ENCODE measurements around the gene RPL29.
"Not testable (repeated sequence)": the region's sequence is repeated elsewhere in the genome, so short reads cannot be mapped to it uniquely, and the experiment has no call there.

The RPL29 gene

DNA sequence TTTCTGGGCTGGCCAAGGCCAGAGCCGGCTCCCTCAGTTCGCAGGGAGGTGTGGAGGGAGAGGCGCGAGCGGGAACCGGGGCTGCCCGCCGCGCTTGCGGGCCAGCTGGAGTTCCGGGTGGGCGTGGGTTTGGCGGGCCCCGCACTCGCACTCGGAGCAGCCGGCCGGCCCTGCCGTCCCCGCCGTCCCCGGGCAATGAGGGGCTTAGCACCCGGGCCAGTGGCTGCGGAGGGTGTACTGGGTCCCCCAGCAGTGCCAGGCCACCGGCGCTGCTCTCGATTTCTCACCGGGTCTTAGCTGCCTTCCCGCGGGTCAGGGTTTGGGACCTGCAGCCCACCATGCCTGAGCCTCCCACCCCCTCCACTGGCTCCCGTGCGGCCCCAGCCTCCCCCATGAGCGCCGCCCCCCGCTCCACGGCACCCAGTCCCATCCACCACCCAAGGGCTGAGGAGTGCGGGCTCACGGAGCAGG lies 5.2 kb downstream of the RPL29 start:
- not testable (repeated sequence) for H3K27ac Mint-ChIP-seq; H3K9me3 Mint-ChIP-seq; H3K4me3 Mint-ChIP-seq; DNase-seq (ENCODE audit: low spot score); H3K27me3 Mint-ChIP-seq (ENCODE audit: low read depth)
- H3K36me3 Mint-ChIP-seq (ENCODE audit: low read depth), result peaks cover 33% of the 10 kb centered on the region
- peaks cover 20% of the 10 kb centered on the region for H3K4me1 Mint-ChIP-seq (ENCODE audit: low read depth)

GRCh38 chr3:51988286-51989146 lies 7.2 kb downstream of the RPL29 start:
- DNase-seq (ENCODE audit: low spot score), result no peak
- peaks cover 13% of the 10 kb centered on the region for H3K36me3 Mint-ChIP-seq (ENCODE audit: low read depth)
- no peaks in the 10 kb centered on the region for H3K27me3 Mint-ChIP-seq (ENCODE audit: low read depth)
- H3K9me3 Mint-ChIP-seq, result no peaks in the 10 kb centered on the region
- H3K4me3 Mint-ChIP-seq, result no peak overlapping the region
- H3K4me1 Mint-ChIP-seq (ENCODE audit: low read depth), result peaks cover 15% of the 10 kb centered on the region
- peak overlapping the region; percentile 53 for H3K27ac Mint-ChIP-seq

DNA sequence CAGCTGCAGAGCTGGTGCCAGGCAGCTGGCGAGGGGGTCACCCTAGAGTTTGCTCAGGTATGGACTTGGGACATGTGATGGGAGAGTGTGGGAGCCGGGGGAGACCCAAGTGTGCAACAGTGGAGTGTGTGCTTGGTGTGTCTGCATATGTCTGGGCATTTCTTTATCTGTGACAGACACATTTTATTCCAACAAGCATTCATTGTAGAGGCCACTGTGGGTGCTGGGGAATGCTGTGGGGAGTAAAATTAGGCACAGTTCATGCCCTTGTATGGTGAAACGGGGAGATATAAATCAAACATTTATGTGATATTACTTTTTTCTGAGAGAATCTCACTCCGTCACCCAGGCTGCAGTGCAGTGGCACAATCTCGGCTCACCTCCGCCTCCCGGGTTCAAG lies 8.1 kb downstream of the RPL29 start:
- H3K4me3 Mint-ChIP-seq, result no peak overlapping the region
- no peak for DNase-seq (ENCODE audit: low spot score)
- H3K27me3 Mint-ChIP-seq (ENCODE audit: low read depth), result no peaks in the 10 kb centered on the region
- peaks cover 6% of the 10 kb centered on the region for H3K36me3 Mint-ChIP-seq (ENCODE audit: low read depth)
- peaks cover 17% of the 10 kb centered on the region for H3K4me1 Mint-ChIP-seq (ENCODE audit: low read depth)
- no peaks in the 10 kb centered on the region for H3K9me3 Mint-ChIP-seq
- no peak overlapping the region for H3K27ac Mint-ChIP-seq

DNA sequence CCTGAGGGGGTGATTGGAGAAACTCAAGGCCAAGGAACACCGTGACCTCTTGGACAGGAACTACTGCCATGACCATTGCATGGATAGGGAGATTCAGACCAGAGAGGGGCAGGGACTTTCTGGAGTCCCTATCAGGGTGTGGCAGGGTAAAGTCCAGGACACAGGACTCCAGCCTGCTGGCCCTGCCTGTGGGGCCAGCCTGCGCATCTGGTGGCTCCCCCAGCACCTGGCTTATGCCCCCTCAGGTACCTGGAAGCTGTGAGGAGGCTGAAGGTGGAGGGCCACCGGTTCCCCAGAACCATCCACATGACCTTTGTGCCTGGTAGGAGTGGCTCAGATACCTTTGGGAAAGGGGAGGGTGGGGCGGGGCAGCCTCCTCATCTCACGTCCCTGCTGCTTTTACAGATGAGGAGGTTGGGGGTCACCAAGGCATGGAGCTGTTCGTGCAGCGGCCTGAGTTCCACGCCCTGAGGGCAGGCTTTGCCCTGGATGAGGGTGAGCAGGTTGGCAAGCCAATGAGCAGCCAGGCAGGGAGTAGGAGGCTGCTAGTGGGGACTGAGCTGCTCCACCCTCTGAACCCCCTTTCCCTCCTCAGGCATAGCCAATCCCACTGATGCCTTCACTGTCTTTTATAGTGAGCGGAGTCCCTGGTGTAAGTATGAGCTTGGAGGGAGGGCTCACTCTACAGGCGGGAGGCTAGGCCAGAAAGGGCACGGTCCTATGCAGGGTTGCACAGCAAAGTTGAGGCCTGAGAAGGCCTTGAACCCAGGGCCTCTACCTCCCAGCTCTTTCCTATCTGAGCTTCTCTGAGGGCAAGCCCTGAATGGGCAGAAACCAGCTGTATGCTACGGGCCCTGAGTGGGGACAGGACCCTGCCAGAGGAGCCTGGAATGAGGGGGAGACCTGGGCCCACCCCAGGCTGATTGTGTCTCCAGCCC lies 9.4 kb downstream of the RPL29 start:
- H3K36me3 Mint-ChIP-seq (ENCODE audit: low read depth), result peaks cover 3% of the 10 kb centered on the region
- DNase-seq (ENCODE audit: low spot score), result no peak
- H3K27ac Mint-ChIP-seq, result no peak overlapping the region
- H3K27me3 Mint-ChIP-seq (ENCODE audit: low read depth), result no peaks in the 10 kb centered on the region
- no peak overlapping the region for H3K4me3 Mint-ChIP-seq
- H3K9me3 Mint-ChIP-seq, result no peaks in the 10 kb centered on the region
- peaks cover 21% of the 10 kb centered on the region for H3K4me1 Mint-ChIP-seq (ENCODE audit: low read depth)

DNA sequence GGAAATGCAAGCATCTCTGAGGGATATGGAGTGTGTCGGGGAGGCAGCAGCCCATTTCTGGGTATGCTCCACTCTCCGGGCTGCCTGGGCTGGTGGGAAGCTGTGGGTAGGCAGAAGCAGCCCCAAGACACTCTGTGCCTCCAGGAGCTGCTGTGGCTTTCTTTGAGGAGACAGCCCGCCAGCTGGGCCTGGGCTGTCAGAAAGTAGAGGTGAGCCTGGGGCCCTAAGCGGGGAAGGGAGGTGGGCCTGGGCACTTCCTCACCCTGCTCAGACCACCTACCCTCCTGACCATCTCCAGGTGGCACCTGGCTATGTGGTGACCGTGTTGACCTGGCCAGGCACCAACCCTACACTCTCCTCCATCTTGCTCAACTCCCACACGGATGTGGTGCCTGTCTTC lies 10.6 kb downstream of the RPL29 start:
- peak overlapping the region; percentile 29 for H3K4me3 Mint-ChIP-seq
- H3K4me1 Mint-ChIP-seq (ENCODE audit: low read depth), result peaks cover 23% of the 10 kb centered on the region
- no peaks in the 10 kb centered on the region for H3K9me3 Mint-ChIP-seq
- no peak for DNase-seq (ENCODE audit: low spot score)
- H3K27me3 Mint-ChIP-seq (ENCODE audit: low read depth), result no peaks in the 10 kb centered on the region
- H3K27ac Mint-ChIP-seq, result peak overlapping the region; percentile 72
- H3K36me3 Mint-ChIP-seq (ENCODE audit: low read depth), result peaks cover 3% of the 10 kb centered on the region

DNA sequence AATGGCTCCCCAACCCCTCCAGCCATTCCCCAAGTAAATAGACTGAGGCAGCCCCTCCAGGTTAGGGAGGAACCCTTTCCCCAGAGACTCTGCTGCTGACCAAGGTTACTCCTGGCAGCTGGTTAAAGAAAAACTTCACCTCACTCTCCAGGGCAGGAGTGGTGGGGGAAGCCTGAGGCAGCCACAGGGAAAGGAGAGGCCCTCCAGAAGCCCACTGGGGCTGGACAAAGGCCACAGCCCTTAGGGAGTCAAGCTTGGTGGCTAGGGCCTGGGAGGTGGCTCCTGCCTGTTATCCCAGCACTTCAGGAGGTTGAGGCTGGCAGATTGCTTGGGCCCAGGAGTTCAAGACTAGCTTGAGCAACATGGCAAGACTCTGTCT lies 11.4 kb downstream of the RPL29 start:
- Mint-ChIP-seq H3K27me3 (ENCODE audit: low read depth) (no peaks in the 10 kb centered on the region), H3K4me1 (ENCODE audit: low read depth) (peaks cover 23% of the 10 kb centered on the region)

DNA sequence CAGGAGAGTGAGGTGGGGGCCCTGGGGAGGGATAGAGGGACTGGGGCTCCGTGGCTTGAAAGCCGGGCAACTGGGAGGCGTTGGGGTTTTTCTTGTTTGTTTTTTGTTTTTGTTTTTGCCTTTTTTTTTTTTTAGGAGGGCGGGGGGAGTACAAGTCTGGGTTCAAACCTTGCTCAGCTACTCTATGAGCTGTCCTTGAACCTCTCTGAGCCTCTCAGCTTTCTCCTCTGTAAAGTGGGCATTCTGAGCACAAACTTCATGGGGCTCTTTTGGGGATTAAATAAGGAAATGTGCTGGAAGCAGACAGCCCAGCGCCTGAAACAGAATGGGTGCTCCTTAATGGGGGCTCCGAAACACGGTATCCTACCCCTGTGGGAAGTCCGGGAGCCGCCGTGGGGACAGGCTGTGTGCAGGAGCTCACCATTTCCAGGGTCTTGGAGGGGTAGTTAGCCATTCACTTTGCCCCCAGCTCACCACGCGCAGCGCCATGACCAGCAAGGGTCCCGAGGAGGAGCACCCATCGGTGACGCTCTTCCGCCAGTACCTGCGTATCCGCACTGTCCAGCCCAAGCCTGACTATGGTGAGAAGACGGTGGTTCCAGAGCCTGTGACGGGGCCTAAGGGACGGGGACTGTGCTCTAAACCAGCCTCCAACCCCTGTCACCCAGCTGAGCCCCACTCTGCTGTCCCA lies 12.0 kb downstream of the RPL29 start:
- Mint-ChIP-seq H3K9me3 (no peaks in the 10 kb centered on the region), H3K4me1 (ENCODE audit: low read depth) (peaks cover 23% of the 10 kb centered on the region), H3K4me3 (peak overlapping the region; percentile 96), H3K27me3 (ENCODE audit: low read depth) (no peaks in the 10 kb centered on the region), H3K36me3 (ENCODE audit: low read depth) (peaks cover 3% of the 10 kb centered on the region), H3K27ac (peak overlapping the region; percentile 93)
- no peak for DNase-seq (ENCODE audit: low spot score)

More for the DNA sequence above, 11.4 kb downstream of the RPL29 start:
- Mint-ChIP-seq H3K36me3 (ENCODE audit: low read depth) (peaks cover 3% of the 10 kb centered on the region), H3K4me3 (peak overlapping the region; percentile 96), H3K9me3 (no peaks in the 10 kb centered on the region), H3K27ac (peak overlapping the region; percentile 72)
- DNase-seq (ENCODE audit: low spot score), result no peak

GRCh38 chr3:51982838-51983577 lies 12.7 kb downstream of the RPL29 start, which contains the start of gene ACY1:
ACY1 (plus strand) TSS chr3:51983535; CDS start chr3:51984065, 530 bp downstream.
- peak within 1 kb of the TSS; percentile 96 for H3K4me3 Mint-ChIP-seq
- peak within 1 kb of the TSS; percentile 93 for H3K27ac Mint-ChIP-seq
- H3K36me3 Mint-ChIP-seq (ENCODE audit: low read depth), result peaks cover 3% of the 10 kb centered on the region
- peak; percentile 87 for DNase-seq (ENCODE audit: low spot score)
- no peaks in the 10 kb centered on the region for H3K9me3 Mint-ChIP-seq
- H3K4me1 Mint-ChIP-seq (ENCODE audit: low read depth), result peaks cover 23% of the 10 kb centered on the region
- H3K27me3 Mint-ChIP-seq (ENCODE audit: low read depth), result no peaks in the 10 kb centered on the region

DNA sequence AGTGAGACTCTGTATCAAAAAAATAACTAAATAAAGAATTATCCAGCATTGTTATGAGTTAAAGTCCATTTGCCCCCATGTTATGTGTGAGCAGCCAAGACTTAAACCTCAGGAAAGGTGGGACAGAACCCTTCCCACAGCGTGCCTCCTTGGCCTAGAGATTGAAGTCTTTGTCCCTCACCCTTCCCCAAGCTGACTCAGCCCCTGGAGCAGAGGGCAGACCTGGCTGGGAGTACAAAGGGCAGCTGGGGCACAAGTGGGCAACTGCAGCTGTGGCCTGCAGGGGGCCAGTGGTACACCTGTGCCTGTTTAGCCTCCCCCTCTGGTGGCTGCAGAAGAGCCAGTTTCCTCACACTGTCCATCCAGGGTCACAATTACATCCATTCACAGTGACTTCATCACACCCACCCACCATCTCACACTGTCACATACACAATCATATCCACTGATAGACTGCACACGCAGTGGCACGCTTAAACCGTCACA lies 13.3 kb downstream of the RPL29 start:
- no peaks in the 10 kb centered on the region for H3K9me3 Mint-ChIP-seq
- peaks cover 3% of the 10 kb centered on the region for H3K36me3 Mint-ChIP-seq (ENCODE audit: low read depth)
- H3K4me3 Mint-ChIP-seq, result peak overlapping the region; percentile 96
- H3K27ac Mint-ChIP-seq, result peak overlapping the region; percentile 93
- H3K4me1 Mint-ChIP-seq (ENCODE audit: low read depth), result peaks cover 23% of the 10 kb centered on the region
- H3K27me3 Mint-ChIP-seq (ENCODE audit: low read depth), result no peaks in the 10 kb centered on the region
- peak; percentile 41 for DNase-seq (ENCODE audit: low spot score)

DNA sequence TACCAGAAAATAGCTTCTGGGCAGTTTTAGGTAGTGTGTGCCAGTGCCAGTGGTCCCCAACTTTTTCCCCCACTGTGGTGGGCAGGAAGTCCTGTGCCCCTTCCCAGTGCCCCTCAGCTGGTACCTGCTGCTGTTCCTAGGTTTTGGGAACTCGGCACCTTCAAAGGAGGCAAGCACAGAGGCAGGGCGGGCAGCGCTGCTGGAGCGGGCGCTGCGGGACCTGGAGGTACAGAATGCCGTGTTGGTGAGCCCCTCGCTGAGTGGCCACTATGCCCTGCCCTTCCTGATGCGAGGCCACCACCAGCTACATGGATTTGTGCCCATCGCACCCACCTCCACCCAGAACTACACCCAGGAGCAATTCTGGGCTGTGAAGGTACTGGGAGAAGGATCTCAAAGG lies 15.4 kb downstream of the RPL29 start:
- no peak overlapping the region for H3K27ac Mint-ChIP-seq
- H3K9me3 Mint-ChIP-seq, result no peaks in the 10 kb centered on the region
- no peak overlapping the region for H3K4me3 Mint-ChIP-seq
- peaks cover 35% of the 10 kb centered on the region for H3K4me1 Mint-ChIP-seq (ENCODE audit: low read depth)
- DNase-seq (ENCODE audit: low spot score), result no peak
- peaks cover 3% of the 10 kb centered on the region for H3K36me3 Mint-ChIP-seq (ENCODE audit: low read depth)
- H3K27me3 Mint-ChIP-seq (ENCODE audit: low read depth), result no peaks in the 10 kb centered on the region

- H3K36me3 Mint-ChIP-seq (ENCODE audit: low read depth), result peaks cover 5% of the 10 kb centered on the region
- H3K27ac Mint-ChIP-seq, result no peak overlapping the region
- no peak overlapping the region for H3K4me3 Mint-ChIP-seq
- peaks cover 40% of the 10 kb centered on the region for H3K4me1 Mint-ChIP-seq (ENCODE audit: low read depth)
- DNase-seq (ENCODE audit: low spot score), result no peak
- H3K27me3 Mint-ChIP-seq (ENCODE audit: low read depth), result no peaks in the 10 kb centered on the region
- H3K9me3 Mint-ChIP-seq, result no peaks in the 10 kb centered on the region
These were observed 17.6 kb downstream of the RPL29 start for GRCh38 chr3:51978143-51978502.

DNA sequence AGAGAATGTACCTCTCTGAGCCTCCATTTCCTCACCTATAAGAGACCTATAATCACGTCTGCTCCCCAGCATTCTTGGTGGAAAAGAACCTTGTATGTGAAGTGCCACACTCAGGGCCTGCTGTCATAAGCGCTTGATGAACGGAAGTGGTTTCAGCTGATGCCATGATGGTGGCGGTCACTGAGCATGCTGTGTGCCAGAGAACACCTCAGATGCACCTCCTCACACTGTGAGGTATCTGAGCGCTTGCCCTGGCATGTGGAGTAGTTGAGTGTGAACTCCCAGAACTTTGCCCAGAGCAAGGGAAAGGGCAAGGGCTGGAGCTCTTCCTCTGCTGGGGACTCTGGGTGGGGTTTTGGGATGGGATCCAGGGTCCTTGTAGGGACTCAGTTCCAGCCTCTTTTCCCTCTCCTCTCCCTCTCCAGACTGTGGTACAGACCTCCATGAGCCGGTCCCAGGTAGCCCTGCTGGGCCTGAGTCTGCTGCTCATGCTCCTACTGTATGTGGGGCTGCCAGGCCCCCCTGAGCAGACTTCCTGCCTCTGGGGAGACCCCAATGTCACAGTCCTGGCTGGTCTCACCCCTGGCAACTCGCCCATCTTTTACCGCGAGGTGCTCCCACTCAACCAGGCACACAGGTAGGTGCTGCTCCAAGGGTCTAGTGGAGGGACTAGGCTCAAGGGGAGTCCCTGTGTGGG lies 18.1 kb downstream of the RPL29 start:
- Mint-ChIP-seq H3K9me3 (no peaks in the 10 kb centered on the region), H3K4me1 (ENCODE audit: low read depth) (peaks cover 38% of the 10 kb centered on the region), H3K27ac (peak overlapping the region; percentile 69), H3K27me3 (ENCODE audit: low read depth) (no peaks in the 10 kb centered on the region), H3K4me3 (peak overlapping the region; percentile 29), H3K36me3 (ENCODE audit: low read depth) (peaks cover 5% of the 10 kb centered on the region)
- DNase-seq (ENCODE audit: low spot score), result no peak

Data from T-helper 2 cell treated with Interferon-gamma antibody and Interleukin-4, amounts not matched to agents 5 μg/mL and 100 μg/mL, for 36 hours (primary cell).